Heart left ventricle (tissue), 13 donors: Measurements from ENCODE around the gene IGF2.

ENCODE experiments used
- POLR2A ChIP-seq, 2 donors: fragments of 450-650 bp; IDR thresholded peaks; one replicate each; pipeline ENCODE4 v1.6.1; 2017; ENCODE audit warnings: antibody characterized with exemption in 2 of 2, mild to moderate bottlenecking in 2 of 2, moderate library complexity in 2 of 2
- TF ChIP-seq, protein P1 (sequence below), 12 donors: fragments of 200-600 bp; sonication (generic) in 4 of 12; IDR thresholded peaks; one replicate each; pipeline versions ENCODE4 v1.5.0 to v1.8.0; 2018 to 2022; ENCODE audit warnings: antibody characterized with exemption in 12 of 12, mild to moderate bottlenecking in 5 of 12
- donor health status: ischemic (EF 13 %, LVEDD 7.1; RV severe dilation, severe dysfunction).
- donor health status: DM: no; HTN: yes; CAD: no.
- donor health status: DM: no; HTN: no; CAD: no.
- donor health status: ischemic (EF 25% LVEDD 6.9; RV normal size, moderate dysfunction).
- donor health status: ischemic (EF 25% LVEDD 5.7; RV mildly dilated, moderate dysfunction).
- donor health status: ischemic (EF 35%, LVEDD 5.7; RV mildly dilated, moderate dysfunction).
- donor health status: nonischemic (EF 11% LVEDD 7.7; RV severe dilation, severe dysfunction).
- donor health status: DM: yes; HTN: yes; CAD: no.
- donor health status: PGD.
- donor health status: ischemic (EF 29% LVEDD 5.4; RV normal size, mild dysfunction).
- donor health status: nonischemic (EF 23%, LVEDD 6.1; RV moderate dilation, normal function).

DNA sequence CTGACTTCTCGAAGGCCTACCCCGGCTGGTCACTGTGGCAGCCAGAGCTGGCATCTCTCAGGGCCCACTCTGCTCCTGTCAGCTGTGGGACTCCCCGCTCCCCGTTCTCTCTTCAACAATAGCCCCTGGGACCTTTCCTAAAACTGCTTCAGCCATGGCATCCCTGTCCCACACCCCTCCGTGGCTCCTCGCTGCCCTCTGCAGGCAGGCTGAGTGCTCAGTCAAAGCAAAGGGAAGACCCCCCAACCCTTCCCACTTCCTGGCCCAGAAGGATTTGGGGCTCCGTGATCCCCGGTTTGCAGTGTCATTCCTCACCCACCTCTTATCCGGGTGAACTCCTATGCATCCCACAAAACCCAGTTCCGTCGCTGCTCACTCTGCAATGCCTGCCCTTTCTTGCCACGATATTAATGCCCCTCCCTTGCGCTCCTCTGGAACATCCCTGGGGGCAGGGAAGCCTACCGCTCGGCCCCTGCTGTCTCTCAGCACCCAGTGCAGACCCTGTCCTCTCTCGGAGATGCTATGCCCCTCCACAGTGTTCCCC lies 34.0 kb upstream of the IGF2 start:
- TF ChIP-seq, protein P1, sequence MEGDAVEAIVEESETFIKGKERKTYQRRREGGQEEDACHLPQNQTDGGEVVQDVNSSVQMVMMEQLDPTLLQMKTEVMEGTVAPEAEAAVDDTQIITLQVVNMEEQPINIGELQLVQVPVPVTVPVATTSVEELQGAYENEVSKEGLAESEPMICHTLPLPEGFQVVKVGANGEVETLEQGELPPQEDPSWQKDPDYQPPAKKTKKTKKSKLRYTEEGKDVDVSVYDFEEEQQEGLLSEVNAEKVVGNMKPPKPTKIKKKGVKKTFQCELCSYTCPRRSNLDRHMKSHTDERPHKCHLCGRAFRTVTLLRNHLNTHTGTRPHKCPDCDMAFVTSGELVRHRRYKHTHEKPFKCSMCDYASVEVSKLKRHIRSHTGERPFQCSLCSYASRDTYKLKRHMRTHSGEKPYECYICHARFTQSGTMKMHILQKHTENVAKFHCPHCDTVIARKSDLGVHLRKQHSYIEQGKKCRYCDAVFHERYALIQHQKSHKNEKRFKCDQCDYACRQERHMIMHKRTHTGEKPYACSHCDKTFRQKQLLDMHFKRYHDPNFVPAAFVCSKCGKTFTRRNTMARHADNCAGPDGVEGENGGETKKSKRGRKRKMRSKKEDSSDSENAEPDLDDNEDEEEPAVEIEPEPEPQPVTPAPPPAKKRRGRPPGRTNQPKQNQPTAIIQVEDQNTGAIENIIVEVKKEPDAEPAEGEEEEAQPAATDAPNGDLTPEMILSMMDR (IDR thresholded peaks at IDR 0.05), result peak in 3 of 12 donors; percentile 10 to 17 (median 16)
- no peak for TF ChIP-seq POLR2A (IDR thresholded peaks at IDR 0.05)
